ENCODE results near the gene OSBPL8.

The OSBPL8 gene

GRCh38 chr12:76569685-76570604 lies 10.4 kb upstream of the OSBPL8 start:
- no peak overlapping the region for H4K91ac ChIP-seq (ENCODE audit: low read length)
- WGBS = 87% methylated on average over 3 of the region's 4 CpGs

DNA sequence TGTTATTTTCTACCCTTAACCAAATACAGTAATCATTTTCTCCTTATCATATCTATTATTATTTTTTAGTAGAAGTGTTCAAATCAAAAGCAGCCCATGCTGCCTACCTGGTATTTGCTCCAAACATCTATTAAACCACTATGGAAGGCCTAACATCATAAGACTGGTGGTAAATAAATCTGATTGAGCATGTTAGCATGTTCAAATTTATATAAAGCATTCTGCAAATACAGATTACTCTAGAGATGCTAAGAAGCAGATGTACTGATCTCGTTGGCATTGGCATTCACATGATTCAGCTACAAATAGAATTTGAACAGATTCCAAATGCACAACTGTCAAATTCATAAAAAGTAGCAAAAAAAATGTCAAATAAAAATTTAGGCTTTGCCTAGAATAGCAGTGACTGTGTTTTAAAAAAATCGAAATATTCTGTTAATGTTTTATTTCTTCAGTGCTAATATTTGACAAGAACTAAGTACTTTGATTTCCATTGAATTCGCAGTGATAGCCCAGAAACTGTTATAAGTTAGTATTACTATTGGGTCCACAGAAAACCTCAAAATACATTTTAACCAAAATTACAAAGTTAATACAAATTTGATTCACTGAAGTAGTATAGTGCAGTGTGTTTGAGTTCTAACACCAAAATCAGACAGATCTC lies 9.4 kb upstream of the OSBPL8 start:
- WGBS = 92% methylated on average over 1 of the region's 3 CpGs
- no peak overlapping the region for H2BK12ac ChIP-seq (ENCODE audit: low read length in 2 of 2)
- H3K18ac ChIP-seq (ENCODE audit: low read depth in 1 of 2, low read length in 2 of 2) = no peak overlapping the region
- no peak overlapping the region for H2BK15ac ChIP-seq (ENCODE audit: low read depth, poor library complexity, severe bottlenecking)
- no peaks in the 10 kb centered on the region for H3K9me3 ChIP-seq (ENCODE audit: control insufficient read depth, low read length)
- H4K91ac ChIP-seq (ENCODE audit: low read length) = no peak overlapping the region
- H2BK120ac ChIP-seq (ENCODE audit: low read depth, low read length) = no peak overlapping the region
- no peaks in the 10 kb centered on the region for H3K4me1 ChIP-seq (ENCODE audit: control insufficient read depth, insufficient read depth, low read depth, low read length)
- DNase-seq = no peak
- H2AK5ac ChIP-seq (ENCODE audit: low read length, severe bottlenecking) = no peak overlapping the region
- H3K14ac ChIP-seq (ENCODE audit: low read length in 2 of 2) = no peak overlapping the region
- no peak overlapping the region for H3K23ac ChIP-seq (ENCODE audit: low read length in 2 of 2)
- no peak overlapping the region for H3K27ac ChIP-seq (ENCODE audit: low read length, poor library complexity, severe bottlenecking)
- no peak overlapping the region for H3K4me3 ChIP-seq (ENCODE audit: insufficient read depth in 1 of 2, low read depth in 1 of 2, low read length in 2 of 2)
- H4K8ac ChIP-seq (ENCODE audit: low read length) = no peak overlapping the region
- H3K4me2 ChIP-seq (ENCODE audit: low read length, poor library complexity, severe bottlenecking) = no peak overlapping the region
- H3K36me3 ChIP-seq (ENCODE audit: control insufficient read depth in 1 of 2, insufficient read depth in 2 of 2, low read depth in 1 of 2, low read length in 2 of 2) = no peaks in the 10 kb centered on the region
- H2AFZ ChIP-seq (ENCODE audit: low read depth, low read length) = no peak overlapping the region
- no peak overlapping the region for H2BK5ac ChIP-seq (ENCODE audit: low read depth, low read length, poor library complexity, severe bottlenecking)
- no peak overlapping the region for H3K4ac ChIP-seq (ENCODE audit: low read depth in 1 of 2, low read length in 2 of 2)
- no peaks in the 10 kb centered on the region for H3K79me1 ChIP-seq (replicated peaks; ENCODE audit: low read length, poor library complexity, severe bottlenecking)
- H3K9ac ChIP-seq (ENCODE audit: low read length) = no peak overlapping the region
- no peaks in the 10 kb centered on the region for H3K27me3 ChIP-seq (ENCODE audit: control insufficient read depth in 1 of 2, insufficient read depth in 1 of 2, low read length in 2 of 2)

More at GRCh38 chr12:76569685-76570604, 10.4 kb upstream of the OSBPL8 start:
- Histone ChIP-seq H2BK5ac (ENCODE audit: low read depth, low read length, poor library complexity, severe bottlenecking) (no peak overlapping the region), H2AK5ac (ENCODE audit: low read length, severe bottlenecking) (no peak overlapping the region), H2BK12ac (ENCODE audit: low read length in 2 of 2) (no peak overlapping the region), H3K4me3 (ENCODE audit: insufficient read depth in 1 of 2, low read depth in 1 of 2, low read length in 2 of 2) (no peak overlapping the region), H3K9ac (ENCODE audit: low read length) (no peak overlapping the region), H3K23ac (ENCODE audit: low read length in 2 of 2) (no peak overlapping the region), H3K27ac (ENCODE audit: low read length, poor library complexity, severe bottlenecking) (no peak overlapping the region), H2AFZ (ENCODE audit: low read depth, low read length) (no peak overlapping the region), H3K9me3 (ENCODE audit: control insufficient read depth, low read length) (no peaks in the 10 kb centered on the region), H3K14ac (ENCODE audit: low read length in 2 of 2) (no peak overlapping the region), H4K8ac (ENCODE audit: low read length) (no peak overlapping the region), H2BK120ac (ENCODE audit: low read depth, low read length) (no peak overlapping the region), H3K4me2 (ENCODE audit: low read length, poor library complexity, severe bottlenecking) (no peak overlapping the region), H3K4me1 (ENCODE audit: control insufficient read depth, insufficient read depth, low read depth, low read length) (no peaks in the 10 kb centered on the region), H3K4ac (ENCODE audit: low read depth in 1 of 2, low read length in 2 of 2) (no peak overlapping the region), H3K36me3 (ENCODE audit: control insufficient read depth in 1 of 2, insufficient read depth in 2 of 2, low read depth in 1 of 2, low read length in 2 of 2) (no peaks in the 10 kb centered on the region), H3K27me3 (ENCODE audit: control insufficient read depth in 1 of 2, insufficient read depth in 1 of 2, low read length in 2 of 2) (no peaks in the 10 kb centered on the region), H3K79me1 (replicated peaks; ENCODE audit: low read length, poor library complexity, severe bottlenecking) (no peaks in the 10 kb centered on the region), H2BK15ac (ENCODE audit: low read depth, poor library complexity, severe bottlenecking) (no peak overlapping the region), H3K18ac (ENCODE audit: low read depth in 1 of 2, low read length in 2 of 2) (no peak overlapping the region)
- DNase-seq = no peak

DNA sequence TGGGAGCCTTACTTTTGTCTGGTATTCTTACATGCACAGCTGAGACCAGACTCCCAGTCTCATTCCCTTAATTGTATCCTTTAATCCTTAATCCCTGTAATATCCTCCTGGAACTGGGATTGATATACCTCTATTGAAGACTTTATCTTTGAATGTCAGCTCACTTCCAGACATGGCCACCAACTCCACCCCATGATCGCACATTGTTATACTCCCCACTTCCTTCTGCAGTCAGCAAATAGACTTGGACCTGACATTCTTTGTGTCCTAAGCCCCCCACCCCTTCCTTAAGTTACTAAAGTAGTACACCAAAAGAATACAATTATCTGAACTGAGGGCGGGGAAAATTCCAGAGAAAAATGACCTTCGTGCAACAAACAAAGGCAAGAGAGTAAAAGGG lies 8.6 kb upstream of the OSBPL8 start:
- H4K8ac ChIP-seq (ENCODE audit: low read length) = no peak overlapping the region
- H3K27me3 ChIP-seq (ENCODE audit: control insufficient read depth in 1 of 2, insufficient read depth in 1 of 2, low read length in 2 of 2) = no peaks in the 10 kb centered on the region
- H2AK5ac ChIP-seq (ENCODE audit: low read length, severe bottlenecking) = no peak overlapping the region
- no peaks in the 10 kb centered on the region for H3K9me3 ChIP-seq (ENCODE audit: control insufficient read depth, low read length)
- no peak overlapping the region for H3K14ac ChIP-seq (ENCODE audit: low read length in 2 of 2)
- no peak overlapping the region for H4K91ac ChIP-seq (ENCODE audit: low read length)
- no peak overlapping the region for H3K18ac ChIP-seq (ENCODE audit: low read depth in 1 of 2, low read length in 2 of 2)
- H2BK120ac ChIP-seq (ENCODE audit: low read depth, low read length) = no peak overlapping the region
- 89% methylated on average over 3 of the region's 3 CpGs for WGBS
- no peaks in the 10 kb centered on the region for H3K36me3 ChIP-seq (ENCODE audit: control insufficient read depth in 1 of 2, insufficient read depth in 2 of 2, low read depth in 1 of 2, low read length in 2 of 2)
- H2BK5ac ChIP-seq (ENCODE audit: low read depth, low read length, poor library complexity, severe bottlenecking) = no peak overlapping the region
- H3K27ac ChIP-seq (ENCODE audit: low read length, poor library complexity, severe bottlenecking) = no peak overlapping the region
- no peak overlapping the region for H3K9ac ChIP-seq (ENCODE audit: low read length)
- H2BK15ac ChIP-seq (ENCODE audit: low read depth, poor library complexity, severe bottlenecking) = no peak overlapping the region
- no peak overlapping the region for H3K4me3 ChIP-seq (ENCODE audit: insufficient read depth in 1 of 2, low read depth in 1 of 2, low read length in 2 of 2)
- no peak overlapping the region for H3K4ac ChIP-seq (ENCODE audit: low read depth in 1 of 2, low read length in 2 of 2)
- H3K4me1 ChIP-seq (ENCODE audit: control insufficient read depth, insufficient read depth, low read depth, low read length) = no peaks in the 10 kb centered on the region
- no peak overlapping the region for H2BK12ac ChIP-seq (ENCODE audit: low read length in 2 of 2)
- no peak overlapping the region for H2AFZ ChIP-seq (ENCODE audit: low read depth, low read length)
- no peak for DNase-seq
- no peak overlapping the region for H3K23ac ChIP-seq (ENCODE audit: low read length in 2 of 2)
- no peak overlapping the region for H3K4me2 ChIP-seq (ENCODE audit: low read length, poor library complexity, severe bottlenecking)
- no peaks in the 10 kb centered on the region for H3K79me1 ChIP-seq (replicated peaks; ENCODE audit: low read length, poor library complexity, severe bottlenecking)

GRCh38 chr12:76563061-76563460 lies 3.5 kb upstream of the OSBPL8 start:
- Histone ChIP-seq H3K4me1 (ENCODE audit: control insufficient read depth, insufficient read depth, low read depth, low read length) (no peaks in the 10 kb centered on the region), H4K8ac (ENCODE audit: low read length) (no peak overlapping the region), H3K18ac (ENCODE audit: low read depth in 1 of 2, low read length in 2 of 2) (no peak overlapping the region), H3K4ac (ENCODE audit: low read depth in 1 of 2, low read length in 2 of 2) (no peak overlapping the region), H3K27ac (ENCODE audit: low read length, poor library complexity, severe bottlenecking) (no peak overlapping the region), H2AK5ac (ENCODE audit: low read length, severe bottlenecking) (no peak overlapping the region), H3K79me1 (replicated peaks; ENCODE audit: low read length, poor library complexity, severe bottlenecking) (peaks cover 6% of the 10 kb centered on the region), H3K9me3 (ENCODE audit: control insufficient read depth, low read length) (no peaks in the 10 kb centered on the region), H3K27me3 (ENCODE audit: control insufficient read depth in 1 of 2, insufficient read depth in 1 of 2, low read length in 2 of 2) (no peaks in the 10 kb centered on the region), H2BK15ac (ENCODE audit: low read depth, poor library complexity, severe bottlenecking) (no peak overlapping the region), H3K4me2 (ENCODE audit: low read length, poor library complexity, severe bottlenecking) (no peak overlapping the region), H3K9ac (ENCODE audit: low read length) (no peak overlapping the region), H3K23ac (ENCODE audit: low read length in 2 of 2) (no peak overlapping the region), H3K14ac (ENCODE audit: low read length in 2 of 2) (no peak overlapping the region), H3K4me3 (ENCODE audit: insufficient read depth in 1 of 2, low read depth in 1 of 2, low read length in 2 of 2) (no peak overlapping the region), H2BK5ac (ENCODE audit: low read depth, low read length, poor library complexity, severe bottlenecking) (no peak overlapping the region), H4K91ac (ENCODE audit: low read length) (no peak overlapping the region), H2AFZ (ENCODE audit: low read depth, low read length) (no peak overlapping the region), H2BK120ac (ENCODE audit: low read depth, low read length) (no peak overlapping the region), H2BK12ac (ENCODE audit: low read length in 2 of 2) (no peak overlapping the region), H3K36me3 (ENCODE audit: control insufficient read depth in 1 of 2, insufficient read depth in 2 of 2, low read depth in 1 of 2, low read length in 2 of 2) (no peaks in the 10 kb centered on the region)
- no peak for DNase-seq
- WGBS = 93% methylated on average over 2 of the region's 2 CpGs
